SK-N-SH (cell line): ENCODE data around the gene DTX2. TPM values are rescaled to one million over a fixed set of nuclear protein-coding genes. Genes with fewer than 3 reads are reported as not detected.
"Not testable (repeated sequence)": the region's sequence is repeated elsewhere in the genome, so short reads cannot be mapped to it uniquely, and the experiment has no call there.

ENCODE experiments used
- CTCF ChIA-PET: fragments of 300-600, 350-600 bp; formaldehyde crosslinking; extraction: SDS; loops from one replicate; lab custom pipeline; 2021; lab: Yijun Ruan, JAX
- POLR2A ChIA-PET: fragments of 350-600 bp; sonication (Branson Sonifier 250); formaldehyde crosslinking; extraction: SDS; loops from one replicate; lab custom pipeline; 2020; ENCODE audit warnings: antibody characterized with exemption, inconsistent platforms; lab: Yijun Ruan, JAX
- DNase-seq: peaks from one replicate; pipeline ENCODE4 v3.0.0; 2012
- H2AFZ ChIP-seq: fragments of 200-600 bp; sonication (generic); 2 replicates; pipeline ENCODE4 v1.8.1; 2016; ENCODE audit warnings: antibody characterized with exemption, mild to moderate bottlenecking, low read depth
- H3F3A ChIP-seq: fragments of 200-600 bp; sonication (generic); replicated peaks from 2 replicates; pipeline ENCODE3; 2016; ENCODE audit warnings: antibody characterized with exemption, mild to moderate bottlenecking; ENCODE audit not compliant: insufficient read depth
- H3K27ac ChIP-seq, 2 experiments: fragments of 200-500 bp in 1 of 2; fragments of 200-600 bp in 1 of 2; sonication (Bioruptor generic) in 1 of 2; sonication (generic), shearing (Covaris generic) in 1 of 2; 2 replicates each; pipeline versions ENCODE4 v1.5.1 to v1.6.1; 2014 to 2016; ENCODE audit warnings: low read depth in 2 of 2, inconsistent platforms in 1 of 2, low read length in 1 of 2, mild to moderate bottlenecking in 1 of 2, mixed read lengths in 1 of 2
- H3K27me3 ChIP-seq: fragments of 200-600 bp; sonication (generic), shearing (Covaris generic); 2 replicates; pipeline ENCODE4 v1.6.1; 2016; ENCODE audit warnings: mixed run types; ENCODE audit not compliant: insufficient read depth
- H3K36me3 ChIP-seq, 2 experiments: fragments of 200-500 bp in 1 of 2; fragments of 200-600 bp in 1 of 2; sonication (Bioruptor generic) in 1 of 2; sonication (generic) in 1 of 2; replicated peaks in 1 of 2; 2 replicates each; pipeline versions ENCODE3 to v1.5.1; 2014 to 2016; ENCODE audit warnings: low read length in 1 of 2, mild to moderate bottlenecking in 1 of 2; ENCODE audit not compliant: insufficient read depth in 2 of 2, control insufficient read depth in 1 of 2
- H3K4me1 ChIP-seq, 2 experiments: fragments of 200-500 bp in 1 of 2; fragments of 200-600 bp in 1 of 2; sonication (Bioruptor generic) in 1 of 2; sonication (generic), shearing (Covaris generic) in 1 of 2; 2 replicates each; pipeline versions ENCODE4 v1.5.1 to v1.6.1; 2014 to 2016; ENCODE audit warnings: low read depth in 1 of 2, low read length in 1 of 2, mixed run types in 1 of 2; ENCODE audit not compliant: insufficient read depth in 2 of 2, control insufficient read depth in 1 of 2
- H3K4me2 ChIP-seq: fragments of 200-600 bp; sonication (generic), shearing (Covaris generic); 2 replicates; pipeline ENCODE4 v1.6.1; 2017; ENCODE audit warnings: mixed run types
- H3K4me3 ChIP-seq, 2 experiments: fragments of 200-500 bp in 1 of 2; fragments of 200-600 bp in 1 of 2; sonication (Bioruptor generic) in 1 of 2; sonication (generic), shearing (Covaris generic) in 1 of 2; 2 replicates each; pipeline versions ENCODE4 v1.5.1 to v1.8.1; 2014 to 2016; ENCODE audit warnings: low read depth in 2 of 2, inconsistent platforms in 1 of 2, low read length in 1 of 2, mild to moderate bottlenecking in 1 of 2, mixed read lengths in 1 of 2, moderate library complexity in 1 of 2
- H3K79me2 ChIP-seq: fragments of 200-600 bp; sonication (generic); 2 replicates; pipeline ENCODE4 v1.8.1; 2017; ENCODE audit warnings: mild to moderate bottlenecking; ENCODE audit not compliant: insufficient read depth
- H3K9ac ChIP-seq: fragments of 200-600 bp; sonication (generic); 2 replicates; pipeline ENCODE4 v1.6.1; 2017; ENCODE audit warnings: mixed run types
- H3K9me2 ChIP-seq: fragments of 200-600 bp; sonication (generic); 2 replicates; pipeline ENCODE4 v1.6.1; 2017; ENCODE audit warnings: mixed run types
- H3K9me3 ChIP-seq: fragments of 200-600 bp; sonication (generic); 2 replicates; pipeline ENCODE4 v1.6.1; 2017; ENCODE audit warnings: mixed run types, mild to moderate bottlenecking, moderate library complexity
- H4K20me1 ChIP-seq: fragments of 200-600 bp; sonication (generic); 2 replicates; pipeline ENCODE4 v1.6.1; 2017; ENCODE audit warnings: mild to moderate bottlenecking, mixed run types; ENCODE audit not compliant: insufficient read depth
- WGBS: methylation state at CpG from one replicate; pipeline ENCODE4 v1.1.6; 2017; ENCODE audit warnings: low lambda C conversion rate; 5-methylcytosine and 5-hydroxymethylcytosine counted together
- polyA plus RNA-seq, 3 experiments: library from polyadenylated mRNA; depleted of rRNA; stranded (reverse); fragments of >200 nt; gene quantifications; 2 replicates each; pipeline ENCODE4 v1.2.3, GENCODE V29; 2012

Gene DTX2
- polyA plus RNA-seq, 1 of the 3 experiments (the other 2 are of a cell fraction): 7.6 TPM

GRCh38 chr7:76465950-76466349 is 4.4 kb downstream of the DTX2 start:
- H3K4me2 ChIP-seq, H3K4me1 ChIP-seq, H3F3A ChIP-seq, H3K27ac ChIP-seq, CTCF ChIA-PET, H3K9ac ChIP-seq, H2AFZ ChIP-seq, H3K4me3 ChIP-seq, H4K20me1 ChIP-seq, H3K9me2 ChIP-seq, H3K79me2 ChIP-seq, H3K36me3 ChIP-seq, H3K9me3 ChIP-seq, H3K27me3 ChIP-seq, DNase-seq, POLR2A ChIA-PET: not testable (repeated sequence)
- WGBS: no CpG with 5 or more reads among the region's 8 CpGs

GRCh38 chr7:76467743-76468404 is 6.4 kb downstream of the DTX2 start:
- H3K4me2 ChIP-seq, H3K9me2 ChIP-seq: not testable (repeated sequence)
- peak; percentile 15 for DNase-seq

GRCh38 chr7:76471556-76472221 is 10.2 kb downstream of the DTX2 start:
- H3K27ac ChIP-seq, H3K27me3 ChIP-seq, H3K4me1 ChIP-seq, CTCF ChIA-PET, H3K36me3 ChIP-seq, H4K20me1 ChIP-seq, H3K4me3 ChIP-seq, H3K9ac ChIP-seq, H3F3A ChIP-seq, H3K9me2 ChIP-seq, H2AFZ ChIP-seq, H3K4me2 ChIP-seq, DNase-seq, POLR2A ChIA-PET, H3K79me2 ChIP-seq, H3K9me3 ChIP-seq: not testable (repeated sequence)
- WGBS: 90% methylated on average over 6 of the region's 10 CpGs

More at GRCh38 chr7:76467743-76468404, 6.4 kb downstream of the DTX2 start:
- H3K4me3 ChIP-seq, H3F3A ChIP-seq, H3K79me2 ChIP-seq, H3K4me1 ChIP-seq, H3K9ac ChIP-seq, H4K20me1 ChIP-seq, POLR2A ChIA-PET, H3K36me3 ChIP-seq, H2AFZ ChIP-seq, H3K27ac ChIP-seq, H3K27me3 ChIP-seq, CTCF ChIA-PET, H3K9me3 ChIP-seq: not testable (repeated sequence)
- WGBS: 83% methylated on average over 10 of the region's 14 CpGs

GRCh38 chr7:76473097-76473496 is 11.6 kb downstream of the DTX2 start:
- H4K20me1 ChIP-seq, H3K9me3 ChIP-seq, H3K4me1 ChIP-seq, H3K4me2 ChIP-seq, H3K36me3 ChIP-seq, POLR2A ChIA-PET, DNase-seq, H3F3A ChIP-seq, H3K27ac ChIP-seq, H3K9me2 ChIP-seq, H3K27me3 ChIP-seq, H3K79me2 ChIP-seq, CTCF ChIA-PET, H3K9ac ChIP-seq, H2AFZ ChIP-seq, H3K4me3 ChIP-seq: not testable (repeated sequence)
- 84% methylated on average over 2 of the region's 6 CpGs for WGBS

GRCh38 chr7:76476280-76476679 is 14.8 kb downstream of the DTX2 start:
- H3K9ac ChIP-seq, H3K4me2 ChIP-seq, H2AFZ ChIP-seq, H3K4me1 ChIP-seq, H3K79me2 ChIP-seq, CTCF ChIA-PET, H3K9me3 ChIP-seq, H3K27me3 ChIP-seq, H3K27ac ChIP-seq, DNase-seq, POLR2A ChIA-PET, H4K20me1 ChIP-seq, H3K36me3 ChIP-seq, H3F3A ChIP-seq, H3K9me2 ChIP-seq, H3K4me3 ChIP-seq: not testable (repeated sequence)
- 91% methylated on average over 2 of the region's 11 CpGs for WGBS

- H3K4me1 ChIP-seq, H3K79me2 ChIP-seq, H3K9ac ChIP-seq, H2AFZ ChIP-seq, H3K4me2 ChIP-seq, H3F3A ChIP-seq, POLR2A ChIA-PET, H3K27me3 ChIP-seq, H3K9me3 ChIP-seq, H3K4me3 ChIP-seq, DNase-seq, CTCF ChIA-PET, H4K20me1 ChIP-seq, H3K27ac ChIP-seq, H3K36me3 ChIP-seq, H3K9me2 ChIP-seq: not testable (repeated sequence)
- 93% methylated on average over 19 of the region's 24 CpGs for WGBS
These were observed 15.4 kb downstream of the DTX2 start for GRCh38 chr7:76476742-76477474.
